Ureter (tissue), 1 donor: Measurements from ENCODE around the gene PLXNB1. TPM values are rescaled to one million over a fixed set of nuclear protein-coding genes. Genes with fewer than 3 reads are reported as not detected.
"Not testable (repeated sequence)": the region's sequence is repeated elsewhere in the genome, so short reads cannot be mapped to it uniquely, and the experiment has no call there.

Experiments used
- DNase-seq: peaks from one replicate; pipeline ENCODE4 v3.0.0-alpha.2; 2020; ENCODE audit warnings: low spot score
- total RNA-seq: library from RNA; stranded (reverse); gene quantifications from one replicate; pipeline ENCODE4 v1.2.4, GENCODE V29; 2023
- donor health status: DM: yes; HTN: yes; CAD: no.

PLXNB1 gene, protein sequence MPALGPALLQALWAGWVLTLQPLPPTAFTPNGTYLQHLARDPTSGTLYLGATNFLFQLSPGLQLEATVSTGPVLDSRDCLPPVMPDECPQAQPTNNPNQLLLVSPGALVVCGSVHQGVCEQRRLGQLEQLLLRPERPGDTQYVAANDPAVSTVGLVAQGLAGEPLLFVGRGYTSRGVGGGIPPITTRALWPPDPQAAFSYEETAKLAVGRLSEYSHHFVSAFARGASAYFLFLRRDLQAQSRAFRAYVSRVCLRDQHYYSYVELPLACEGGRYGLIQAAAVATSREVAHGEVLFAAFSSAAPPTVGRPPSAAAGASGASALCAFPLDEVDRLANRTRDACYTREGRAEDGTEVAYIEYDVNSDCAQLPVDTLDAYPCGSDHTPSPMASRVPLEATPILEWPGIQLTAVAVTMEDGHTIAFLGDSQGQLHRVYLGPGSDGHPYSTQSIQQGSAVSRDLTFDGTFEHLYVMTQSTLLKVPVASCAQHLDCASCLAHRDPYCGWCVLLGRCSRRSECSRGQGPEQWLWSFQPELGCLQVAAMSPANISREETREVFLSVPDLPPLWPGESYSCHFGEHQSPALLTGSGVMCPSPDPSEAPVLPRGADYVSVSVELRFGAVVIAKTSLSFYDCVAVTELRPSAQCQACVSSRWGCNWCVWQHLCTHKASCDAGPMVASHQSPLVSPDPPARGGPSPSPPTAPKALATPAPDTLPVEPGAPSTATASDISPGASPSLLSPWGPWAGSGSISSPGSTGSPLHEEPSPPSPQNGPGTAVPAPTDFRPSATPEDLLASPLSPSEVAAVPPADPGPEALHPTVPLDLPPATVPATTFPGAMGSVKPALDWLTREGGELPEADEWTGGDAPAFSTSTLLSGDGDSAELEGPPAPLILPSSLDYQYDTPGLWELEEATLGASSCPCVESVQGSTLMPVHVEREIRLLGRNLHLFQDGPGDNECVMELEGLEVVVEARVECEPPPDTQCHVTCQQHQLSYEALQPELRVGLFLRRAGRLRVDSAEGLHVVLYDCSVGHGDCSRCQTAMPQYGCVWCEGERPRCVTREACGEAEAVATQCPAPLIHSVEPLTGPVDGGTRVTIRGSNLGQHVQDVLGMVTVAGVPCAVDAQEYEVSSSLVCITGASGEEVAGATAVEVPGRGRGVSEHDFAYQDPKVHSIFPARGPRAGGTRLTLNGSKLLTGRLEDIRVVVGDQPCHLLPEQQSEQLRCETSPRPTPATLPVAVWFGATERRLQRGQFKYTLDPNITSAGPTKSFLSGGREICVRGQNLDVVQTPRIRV (N-terminal part only)
- 259 TPM for total RNA-seq

DNA sequence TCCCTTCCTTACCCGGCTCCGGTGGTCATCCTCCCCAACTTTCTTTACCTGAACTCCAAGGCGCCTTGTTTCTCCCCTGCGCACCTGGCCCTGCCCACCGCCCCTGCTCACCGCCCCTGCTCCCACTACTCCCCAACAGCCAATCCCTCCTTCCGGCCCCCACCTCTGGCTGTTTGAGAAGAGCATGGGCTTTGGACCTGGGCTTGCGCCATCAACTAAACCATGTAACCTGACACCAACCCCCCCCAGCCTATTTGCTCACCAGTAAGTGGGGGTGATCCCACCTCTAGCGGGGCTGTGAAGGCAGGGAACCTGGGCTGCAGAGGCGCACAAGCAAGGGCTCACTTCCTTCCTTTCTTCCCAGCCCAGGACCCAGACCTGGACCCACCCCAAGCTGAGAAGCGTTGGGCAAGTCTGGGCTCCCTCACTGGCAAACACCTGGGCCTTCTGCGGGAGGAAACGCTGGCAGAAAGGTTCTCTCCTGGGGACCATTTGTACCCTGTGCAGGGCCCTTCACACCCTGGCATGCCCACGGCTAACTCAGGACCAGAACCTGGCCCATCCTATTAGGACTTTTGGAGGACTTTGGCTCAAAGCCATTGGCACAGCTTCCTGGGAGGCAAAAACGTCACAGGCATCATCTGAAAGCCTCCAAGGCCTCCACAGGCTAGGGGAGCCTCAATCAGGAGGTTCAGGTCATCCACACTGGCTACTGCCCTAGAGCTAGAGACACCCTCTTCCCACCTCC is at the start of gene PLXNB1:
TSS of gene PLXNB1 (minus strand) at position 127 of the 748 bp plus-strand sequence. CDS start 5,475 bp downstream, outside the sequence.
- peak; percentile 92 for DNase-seq

DNA sequence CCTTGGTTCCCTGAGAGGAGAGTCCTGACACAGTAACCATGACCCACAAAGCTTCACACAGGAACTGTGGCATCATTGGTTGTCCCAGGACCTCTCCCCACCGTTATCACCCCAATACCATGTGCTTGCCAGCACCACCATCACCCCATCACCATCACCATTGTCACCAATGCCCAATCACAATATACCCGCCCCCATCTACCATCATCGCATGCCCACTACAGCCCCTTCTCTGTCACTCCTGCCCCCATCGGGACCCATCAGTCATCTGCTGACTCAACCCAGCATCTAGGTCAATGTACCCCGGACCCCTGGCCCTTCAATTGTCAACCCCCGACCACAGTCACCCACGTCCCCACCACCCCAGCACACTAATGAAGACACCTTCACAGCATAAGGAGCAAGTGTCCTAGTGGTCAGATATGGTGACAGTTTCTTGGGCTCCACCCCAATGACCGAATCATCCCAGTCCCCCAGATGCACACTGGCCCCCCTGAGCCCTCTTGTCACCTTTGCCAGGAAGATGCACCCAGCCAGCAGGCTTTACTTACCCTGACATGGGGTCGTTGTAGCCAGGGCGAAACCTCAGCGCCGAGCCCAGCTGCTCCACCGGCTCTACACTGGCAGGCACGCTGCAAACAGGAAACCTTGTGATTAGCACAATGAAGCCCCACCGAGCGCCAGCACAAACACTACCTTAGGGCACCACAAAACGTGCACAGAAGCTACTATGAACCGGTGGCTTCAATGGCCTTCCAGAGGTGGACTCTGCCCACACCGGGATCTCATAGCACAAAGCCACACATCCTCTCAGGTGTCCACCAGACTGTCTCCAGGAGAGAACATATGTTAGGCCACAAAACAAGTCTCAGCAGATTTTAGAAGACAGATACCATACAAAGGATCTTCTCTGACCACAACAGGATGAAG is 49.0 kb upstream of the PLXNB1 start:
- DNase-seq = no peak

DNA sequence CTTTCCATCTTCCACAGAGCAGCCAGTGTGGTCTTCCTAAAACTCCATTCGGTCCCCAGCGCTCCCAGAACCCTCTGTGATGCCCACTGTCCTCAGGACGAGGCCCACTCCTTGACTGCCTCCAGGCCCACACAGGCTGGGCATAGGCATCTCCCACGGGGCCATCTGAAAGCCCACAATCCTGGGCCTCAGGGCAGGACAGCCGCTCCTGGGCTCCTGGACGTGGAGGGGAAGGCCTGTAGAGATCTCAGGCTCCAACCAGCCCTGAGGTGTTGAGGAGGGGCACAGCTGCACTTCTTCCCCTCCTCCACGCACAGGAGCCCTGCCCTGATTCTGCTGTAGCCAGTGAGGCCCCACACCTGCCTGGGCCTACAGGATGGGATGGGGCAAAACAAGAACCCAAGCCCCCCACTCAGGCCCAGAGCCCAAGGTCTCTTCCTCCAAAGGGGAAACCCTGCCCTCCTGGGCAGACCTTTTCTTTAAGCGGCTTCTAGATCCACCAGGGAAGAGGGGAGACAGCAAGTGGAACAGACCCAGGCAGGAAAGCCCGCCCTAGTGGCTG is 48.2 kb upstream of the PLXNB1 start:
- no peak for DNase-seq

DNA sequence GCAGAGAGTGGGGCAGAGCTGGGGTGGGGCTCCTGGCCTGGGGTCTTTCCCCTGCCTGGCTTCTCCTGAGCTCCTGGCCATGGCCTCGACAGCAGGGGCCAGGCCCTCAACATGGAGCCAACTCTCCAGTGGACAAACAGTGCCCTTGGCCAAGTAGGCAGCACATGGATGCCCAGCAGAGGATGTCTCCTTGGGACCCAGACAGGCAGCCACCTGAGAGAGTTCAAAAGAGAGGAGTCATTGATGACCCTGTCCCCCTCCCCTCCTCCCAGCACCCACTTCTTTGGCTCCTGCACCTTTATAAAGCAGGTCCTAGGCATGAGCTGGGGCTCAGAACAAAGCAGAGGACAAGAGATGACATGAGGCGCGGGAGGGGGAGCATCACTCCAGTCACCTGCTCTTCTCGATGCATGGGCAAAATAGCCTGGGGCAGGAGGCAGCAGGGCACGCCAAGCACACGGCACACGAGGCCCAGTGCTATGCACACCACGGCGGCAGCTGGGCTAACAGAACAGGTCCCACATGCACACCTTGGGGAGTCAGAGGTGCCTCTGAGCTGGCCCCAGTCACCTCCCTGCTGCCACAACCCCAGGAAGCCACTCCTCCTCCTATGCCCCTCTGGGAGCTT is 46.7 kb upstream of the PLXNB1 start:
- no peak for DNase-seq

DNA sequence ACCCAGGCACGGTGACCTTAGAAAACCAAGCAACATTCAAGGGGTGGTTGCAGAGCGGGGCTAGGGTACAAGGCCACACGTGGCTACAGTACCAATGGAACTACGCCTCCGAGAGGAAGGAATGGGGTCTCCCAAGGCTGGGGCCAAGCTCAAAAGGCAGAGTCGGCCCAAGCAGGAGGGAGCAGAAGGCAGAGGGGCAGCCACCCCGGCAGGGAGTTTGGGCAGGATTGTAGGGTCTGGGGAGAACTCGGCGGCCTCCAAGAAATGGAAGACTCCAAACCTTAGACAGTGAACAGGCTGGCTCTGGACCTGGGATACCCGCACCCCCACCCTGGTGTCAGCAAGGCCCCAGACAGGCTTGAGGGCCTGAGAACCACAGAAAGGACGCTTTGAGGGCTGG is 45.3 kb upstream of the PLXNB1 start:
- DNase-seq = no peak

DNA sequence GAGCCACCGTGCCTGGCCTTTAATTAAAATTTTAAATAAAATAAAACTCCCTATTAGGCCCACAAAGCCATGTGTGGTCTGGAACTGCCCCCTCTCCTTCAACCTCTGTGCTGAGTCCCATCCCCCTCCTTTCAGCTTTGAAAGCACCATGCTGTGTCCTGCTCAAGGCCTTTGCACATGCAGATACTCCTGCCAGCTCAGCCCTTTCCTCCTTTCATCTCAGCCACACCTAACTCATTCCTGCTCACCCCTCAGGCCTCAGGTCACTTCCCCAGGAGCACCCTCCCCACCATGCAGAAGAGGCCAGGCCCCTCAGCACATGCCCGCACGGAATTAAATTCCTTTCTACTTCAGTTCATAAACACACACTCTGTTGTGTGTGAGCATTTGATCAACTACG is 44.7 kb upstream of the PLXNB1 start:
- DNase-seq = no peak

DNA sequence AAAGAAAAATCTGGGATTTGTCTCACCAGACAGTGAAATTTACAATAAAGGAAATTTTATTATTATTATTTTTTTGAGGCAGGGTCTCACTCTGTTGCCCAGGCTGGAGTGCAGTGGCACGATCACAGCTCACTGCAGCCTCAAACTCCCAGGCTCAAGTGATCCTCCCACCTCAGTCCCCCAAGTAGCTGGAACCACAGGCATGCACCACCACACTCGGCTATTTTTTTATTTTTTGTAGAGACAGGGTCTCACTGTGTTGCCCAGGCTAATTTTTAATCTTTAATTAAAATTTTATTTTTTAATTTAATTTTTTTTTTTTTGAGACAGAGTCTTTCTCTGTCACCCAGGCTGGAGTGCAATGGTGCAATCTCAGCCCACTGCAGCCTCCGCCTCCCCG is 44.1 kb upstream of the PLXNB1 start:
- not testable (repeated sequence) for DNase-seq

DNA sequence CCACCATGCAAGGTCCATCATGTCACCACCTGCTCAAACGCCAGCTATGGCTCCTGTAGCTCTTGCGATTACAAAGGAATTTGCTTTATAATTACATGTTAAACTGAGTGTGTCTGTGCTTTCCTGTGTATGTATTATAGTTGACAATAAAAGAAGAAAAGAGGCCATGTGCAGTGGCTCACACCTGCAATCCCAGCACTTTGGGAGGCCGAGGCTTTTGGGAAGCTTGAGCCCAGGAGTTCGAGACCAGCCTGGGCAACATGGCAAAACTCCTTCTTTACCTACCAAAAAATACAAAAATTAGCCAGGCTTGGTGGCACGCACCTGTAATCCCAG is 43.7 kb upstream of the PLXNB1 start:
- no peak for DNase-seq

DNA sequence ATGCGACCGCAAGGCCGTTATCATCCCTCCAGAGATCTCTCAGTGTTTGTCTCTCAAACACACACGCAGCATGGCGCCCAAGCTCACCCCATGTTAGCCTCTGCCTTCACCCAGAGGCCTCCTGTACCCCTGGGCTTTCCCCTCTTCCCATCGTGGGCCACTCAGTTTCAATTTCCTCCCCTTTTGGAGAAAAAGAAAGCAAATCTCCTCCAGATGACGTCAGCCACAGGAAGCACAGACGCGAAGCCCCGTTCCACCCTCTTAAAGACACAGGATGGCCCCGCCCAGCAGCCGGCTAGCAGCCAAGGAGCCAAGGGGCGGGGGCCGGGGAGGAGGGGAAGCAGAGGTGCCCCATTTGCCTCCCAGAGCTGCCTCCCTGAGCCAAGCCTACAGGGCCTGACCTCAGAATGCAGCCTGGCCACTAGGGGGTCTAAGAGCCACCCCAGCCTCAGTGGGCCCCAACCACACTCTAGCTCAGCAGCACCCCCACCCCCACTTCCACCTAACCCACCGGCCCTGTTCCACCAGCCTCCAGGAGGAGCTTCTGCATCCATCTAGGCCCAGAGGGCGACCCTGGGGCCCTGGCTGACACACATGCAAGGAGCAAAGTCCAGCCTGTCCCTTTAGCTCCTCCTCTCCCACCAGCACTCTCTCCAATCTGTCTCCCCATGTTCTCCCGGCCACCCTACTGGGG is 43.2 kb upstream of the PLXNB1 start:
- DNase-seq = peak; percentile 93

DNA sequence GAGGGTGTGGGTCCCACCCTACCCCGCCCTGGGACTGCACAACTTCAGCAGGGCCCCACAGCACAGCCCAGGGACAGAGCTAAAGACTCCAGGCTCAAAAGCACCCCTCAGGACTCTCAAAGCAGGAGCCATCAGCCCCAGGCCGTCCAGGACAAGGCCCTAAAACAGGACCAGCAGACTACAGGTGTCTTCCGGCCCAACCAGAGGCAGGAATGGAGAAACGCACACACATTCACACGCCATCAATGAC is 42.7 kb upstream of the PLXNB1 start:
- DNase-seq = no peak

DNA sequence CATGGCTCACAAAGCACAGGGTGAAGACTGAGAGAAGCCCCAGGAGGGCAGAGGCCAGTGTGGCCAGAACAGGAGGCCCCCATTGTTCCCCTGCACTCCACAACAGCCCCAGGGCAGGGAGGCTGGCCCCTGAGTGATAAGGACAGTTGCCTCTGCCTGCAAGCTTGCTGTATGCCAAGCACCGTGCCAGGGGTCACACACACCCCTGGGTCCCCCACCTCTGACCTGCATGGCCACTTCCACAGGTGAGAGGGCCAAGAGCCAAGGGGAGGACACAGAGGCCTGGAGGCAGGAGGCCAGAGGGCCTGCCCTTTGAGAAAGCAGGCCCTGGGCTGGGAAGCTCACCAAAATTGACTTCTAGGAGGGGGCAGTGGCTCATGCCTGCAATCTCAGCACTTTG is 40.4 kb upstream of the PLXNB1 start:
- DNase-seq = no peak

DNA sequence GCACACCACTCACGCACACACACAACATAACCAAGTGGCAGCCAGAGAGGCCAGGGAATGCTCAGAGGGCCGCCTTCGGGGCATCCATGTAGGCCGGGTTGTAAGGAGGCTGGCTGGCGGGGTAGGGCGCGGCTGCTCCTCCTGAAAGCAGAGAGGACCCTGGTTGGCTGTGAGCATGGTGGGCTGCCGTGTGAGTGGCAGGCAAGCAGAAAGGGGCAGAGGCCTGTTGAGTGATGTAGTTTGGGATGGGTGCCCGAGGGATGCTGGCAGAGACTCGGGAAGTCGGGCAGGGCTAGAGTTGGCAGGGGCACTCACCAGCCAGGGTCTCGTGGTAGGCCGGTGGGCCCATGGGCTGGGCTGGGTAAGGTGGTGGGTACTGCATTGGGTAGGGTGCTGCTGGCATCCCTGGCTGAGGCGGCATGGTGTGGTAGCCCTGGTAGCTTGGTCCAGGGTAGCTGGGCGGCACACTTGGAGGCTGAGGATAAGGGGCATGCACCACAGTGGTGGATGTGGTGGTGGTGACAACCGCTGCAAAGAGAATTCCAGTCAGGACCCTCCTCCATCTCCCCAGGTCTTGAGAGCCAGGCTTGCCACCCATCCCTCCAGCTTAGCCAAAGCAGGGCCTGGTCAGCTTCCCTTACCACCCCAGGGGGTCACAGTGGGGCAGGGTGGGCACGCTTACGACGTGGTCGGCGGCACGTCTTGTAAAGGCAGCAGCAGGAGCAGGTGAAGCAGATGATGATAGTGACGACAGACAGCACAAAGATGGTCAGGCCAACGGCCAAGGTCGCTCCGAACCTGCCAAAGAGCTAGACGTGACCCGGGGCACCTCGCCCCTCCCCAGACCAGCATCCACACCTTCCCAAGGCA is 39.4 kb upstream of the PLXNB1 start:
- DNase-seq = no peak

DNA sequence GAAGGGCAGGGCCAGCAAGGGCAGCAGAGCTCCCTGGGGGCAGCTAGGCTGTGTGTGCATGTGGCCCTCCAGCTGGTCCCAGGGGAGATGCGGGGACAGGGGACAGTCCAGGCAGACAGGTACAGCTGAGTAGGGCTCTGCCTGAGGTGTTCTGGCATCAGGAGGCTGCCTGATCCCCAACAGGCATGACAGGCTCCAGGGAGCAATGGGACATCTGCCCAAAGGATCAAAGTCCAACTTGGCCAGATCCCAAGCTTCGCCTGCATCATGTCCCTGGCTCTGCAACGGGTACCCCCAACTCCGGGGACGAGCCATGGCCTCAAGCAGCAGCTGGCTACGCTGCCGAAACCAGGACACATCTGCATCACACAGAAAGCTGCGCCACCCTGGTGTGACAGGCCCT is 38.4 kb upstream of the PLXNB1 start:
- DNase-seq = no peak

DNA sequence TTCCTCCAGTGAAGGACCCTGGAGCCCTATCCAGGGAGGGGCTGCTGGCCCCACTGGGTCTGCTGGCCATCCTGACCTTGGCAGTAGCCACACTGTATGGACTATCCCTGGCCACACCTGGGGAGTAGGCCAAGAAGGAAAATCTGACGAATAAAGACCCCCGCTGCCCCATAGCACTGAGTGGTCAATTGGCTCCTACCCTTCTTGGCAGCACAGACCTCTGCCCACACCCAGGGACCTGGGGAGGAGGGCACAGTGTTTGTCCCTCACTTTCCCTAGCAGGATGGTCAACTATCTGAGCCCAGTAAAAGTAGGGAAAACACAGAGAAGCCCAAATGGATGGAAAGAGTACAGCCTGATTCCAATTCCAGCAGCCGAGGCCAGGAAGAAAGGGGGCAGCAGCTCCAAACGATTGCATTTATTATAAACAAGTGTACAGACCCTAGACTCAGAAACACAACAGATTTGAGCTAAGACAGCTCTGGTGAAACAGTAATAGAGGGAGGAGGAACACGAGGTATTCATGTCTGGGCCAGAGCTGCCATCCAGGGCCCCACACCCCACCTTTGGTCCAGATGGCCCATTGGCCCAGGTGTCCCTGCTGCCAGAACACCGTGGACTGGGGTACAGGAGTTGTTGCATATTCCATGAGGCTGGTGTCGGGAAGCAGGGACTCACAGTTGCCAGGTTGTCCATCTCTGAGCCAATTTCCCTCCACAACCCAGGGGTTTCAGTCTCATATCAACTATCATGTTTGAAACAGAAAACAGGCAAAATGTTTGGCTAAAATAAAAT is 37.8 kb upstream of the PLXNB1 start:
- no peak for DNase-seq

DNA sequence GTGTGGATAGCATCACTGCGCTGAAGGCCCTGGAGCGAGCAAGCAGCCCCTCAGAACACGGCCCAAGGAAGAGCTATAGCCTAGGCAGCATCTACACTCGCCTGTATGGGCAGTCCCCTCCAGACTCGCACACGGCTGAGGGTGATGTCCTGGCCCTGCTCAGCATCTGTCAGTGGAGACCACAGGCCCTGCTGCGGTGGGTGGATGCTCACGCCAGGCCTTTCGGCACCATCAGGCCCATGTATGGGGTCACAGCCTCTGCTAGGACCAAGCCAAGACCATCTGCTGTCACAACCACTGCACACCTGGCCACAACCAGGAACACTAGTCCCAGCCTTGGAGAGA is 37.2 kb upstream of the PLXNB1 start:
- no peak for DNase-seq

DNA sequence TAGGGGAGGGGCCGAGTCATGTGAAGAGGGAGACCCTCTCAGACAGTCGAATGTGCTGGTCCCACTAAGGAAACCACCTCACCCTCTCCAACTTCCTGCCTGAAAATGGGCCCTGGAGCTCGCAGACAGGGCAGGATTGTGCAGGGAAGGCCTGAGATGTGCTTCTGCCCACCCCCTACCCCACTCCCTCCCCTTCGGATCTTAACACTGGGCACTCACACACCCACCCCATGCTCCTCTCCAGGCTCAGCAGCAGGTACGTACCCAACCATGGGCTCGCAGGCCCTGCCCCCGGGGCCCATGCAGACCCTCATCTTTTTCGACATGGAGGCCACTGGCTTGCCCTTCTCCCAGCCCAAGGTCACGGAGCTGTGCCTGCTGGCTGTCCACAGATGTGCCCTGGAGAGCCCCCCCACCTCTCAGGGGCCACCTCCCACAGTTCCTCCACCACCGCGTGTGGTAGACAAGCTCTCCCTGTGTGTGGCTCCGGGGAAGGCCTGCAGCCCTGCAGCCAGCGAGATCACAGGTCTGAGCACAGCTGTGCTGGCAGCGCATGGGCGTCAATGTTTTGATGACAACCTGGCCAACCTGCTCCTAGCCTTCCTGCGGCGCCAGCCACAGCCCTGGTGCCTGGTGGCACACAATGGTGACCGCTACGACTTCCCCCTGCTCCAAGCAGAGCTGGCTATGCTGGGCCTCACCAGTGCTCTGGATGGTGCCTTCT is 36.7 kb upstream of the PLXNB1 start:
- DNase-seq = peak; percentile 62
